Lower lobe of right lung (tissue), 2 donors: ENCODE results near the gene KRTAP12-4. TPM values are rescaled to one million over a fixed set of nuclear protein-coding genes. Genes with fewer than 3 reads are reported as not detected.

Experiments
- ATAC-seq, 2 donors: fragments of 200-7000 bp; cut with Tn5 transposase; one replicate each; pipeline ENCODE4 v1.9.1; 2020 to 2022; ENCODE audit warnings: mild to moderate bottlenecking in 2 of 2, moderate library complexity in 2 of 2
- DNase-seq: peaks from one replicate; pipeline ENCODE4 v3.0.0-alpha.2; 2020
- H3K27ac ChIP-seq: fragments of 200-600 bp; one replicate; pipeline ENCODE4 v1.8.0; 2022
- H3K27me3 ChIP-seq: fragments of 200-600 bp; one replicate; pipeline ENCODE4 v1.8.0; 2022; ENCODE audit warnings: low read depth
- H3K36me3 ChIP-seq: fragments of 200-600 bp; one replicate; pipeline ENCODE4 v1.8.0; 2022; ENCODE audit warnings: mild to moderate bottlenecking
- H3K4me1 ChIP-seq: fragments of 200-600 bp; one replicate; pipeline ENCODE4 v1.8.0; 2022
- H3K4me3 ChIP-seq: fragments of 200-600 bp; one replicate; pipeline ENCODE4 v1.8.0; 2022; ENCODE audit warnings: mild to moderate bottlenecking
- H3K9me3 ChIP-seq: fragments of 200-600 bp; one replicate; pipeline ENCODE4 v1.8.0; 2022
- intact Hi-C: fragments of 100-400 bp; cut with DNase I; formaldehyde crosslinking; loops from one replicate; pipeline ENCODE4 v1.11.0; 2022
- long read RNA-seq: library from polyadenylated mRNA; unstranded; transcript quantifications from one replicate; pipeline ENCODE4 v2.0.0, GENCODE V29; 2021
- total RNA-seq: library from RNA; stranded (reverse); fragmentation: NEBNext Ultra II Directional; extraction: Animal tissue kit (Norgen Biotek cat#: 25700); gene quantifications from one replicate; pipeline ENCODE4 v1.2.1, GENCODE V29; 2021
- TF ChIP-seq, protein P1 (sequence below): fragments of 200-600 bp; IDR thresholded peaks from one replicate; pipeline ENCODE4 v1.8.0; 2022; ENCODE audit warnings: antibody characterized with exemption, mild to moderate bottlenecking
- donor health status: DM: no; HTN: yes; CAD: no; lungs with severe emphysema.

Gene KRTAP12-4, protein sequence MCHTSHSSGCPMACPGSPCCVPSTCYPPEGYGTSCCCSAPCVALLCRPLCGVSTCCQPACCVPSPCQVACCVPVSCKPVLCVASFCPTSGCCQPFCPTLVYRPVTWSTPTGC
- not detected for total RNA-seq
- long read RNA-seq = 0 reads

DNA sequence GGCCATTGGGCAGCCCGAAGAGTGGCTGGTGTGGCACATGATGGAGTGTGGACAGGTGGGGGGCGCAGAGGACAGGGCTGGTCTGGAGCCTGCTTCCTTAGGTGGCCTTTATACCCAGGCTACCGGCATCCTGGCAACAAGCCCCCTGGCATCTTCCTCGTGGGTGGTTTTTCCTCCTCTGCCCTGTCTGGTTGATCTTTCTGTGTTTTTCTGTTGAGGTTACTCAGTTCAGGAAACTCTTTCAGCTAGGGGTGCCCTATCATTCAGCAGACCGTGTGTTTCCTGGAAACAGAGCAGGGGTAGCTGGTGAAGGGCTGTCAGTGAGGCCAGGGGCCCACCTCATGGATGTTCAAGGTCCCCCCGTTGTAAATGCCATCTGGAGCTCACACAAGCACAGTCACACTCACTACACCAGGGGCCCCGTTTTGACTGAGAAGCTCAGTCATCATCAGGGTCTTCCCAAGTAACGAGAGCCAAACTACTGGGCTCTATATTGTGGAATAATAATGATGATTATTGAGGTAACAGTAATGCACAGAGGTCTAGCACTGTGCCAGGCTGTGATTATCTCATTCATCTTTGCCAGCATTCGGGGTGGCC, at the start of gene KRTAP12-4:
Gene KRTAP12-4 (minus strand): TSS at position 84 of the 600 bp plus-strand sequence. CDS start 45 bp downstream, at position 39.
- intact Hi-C loops = no loop called here
- no peak for DNase-seq
- H3K4me1 ChIP-seq = no peaks in the 10 kb centered on the region
- H3K9me3 ChIP-seq = no peaks in the 10 kb centered on the region
- H3K27ac ChIP-seq = no peak within 1 kb of the TSS
- ATAC-seq = no peak
- peaks cover 27% of the 10 kb centered on the region for H3K27me3 ChIP-seq
- no peak within 1 kb of the TSS for H3K4me3 ChIP-seq
- no peaks in the 10 kb centered on the region for H3K36me3 ChIP-seq
- TF ChIP-seq, protein P1, sequence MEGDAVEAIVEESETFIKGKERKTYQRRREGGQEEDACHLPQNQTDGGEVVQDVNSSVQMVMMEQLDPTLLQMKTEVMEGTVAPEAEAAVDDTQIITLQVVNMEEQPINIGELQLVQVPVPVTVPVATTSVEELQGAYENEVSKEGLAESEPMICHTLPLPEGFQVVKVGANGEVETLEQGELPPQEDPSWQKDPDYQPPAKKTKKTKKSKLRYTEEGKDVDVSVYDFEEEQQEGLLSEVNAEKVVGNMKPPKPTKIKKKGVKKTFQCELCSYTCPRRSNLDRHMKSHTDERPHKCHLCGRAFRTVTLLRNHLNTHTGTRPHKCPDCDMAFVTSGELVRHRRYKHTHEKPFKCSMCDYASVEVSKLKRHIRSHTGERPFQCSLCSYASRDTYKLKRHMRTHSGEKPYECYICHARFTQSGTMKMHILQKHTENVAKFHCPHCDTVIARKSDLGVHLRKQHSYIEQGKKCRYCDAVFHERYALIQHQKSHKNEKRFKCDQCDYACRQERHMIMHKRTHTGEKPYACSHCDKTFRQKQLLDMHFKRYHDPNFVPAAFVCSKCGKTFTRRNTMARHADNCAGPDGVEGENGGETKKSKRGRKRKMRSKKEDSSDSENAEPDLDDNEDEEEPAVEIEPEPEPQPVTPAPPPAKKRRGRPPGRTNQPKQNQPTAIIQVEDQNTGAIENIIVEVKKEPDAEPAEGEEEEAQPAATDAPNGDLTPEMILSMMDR = no peak

DNA sequence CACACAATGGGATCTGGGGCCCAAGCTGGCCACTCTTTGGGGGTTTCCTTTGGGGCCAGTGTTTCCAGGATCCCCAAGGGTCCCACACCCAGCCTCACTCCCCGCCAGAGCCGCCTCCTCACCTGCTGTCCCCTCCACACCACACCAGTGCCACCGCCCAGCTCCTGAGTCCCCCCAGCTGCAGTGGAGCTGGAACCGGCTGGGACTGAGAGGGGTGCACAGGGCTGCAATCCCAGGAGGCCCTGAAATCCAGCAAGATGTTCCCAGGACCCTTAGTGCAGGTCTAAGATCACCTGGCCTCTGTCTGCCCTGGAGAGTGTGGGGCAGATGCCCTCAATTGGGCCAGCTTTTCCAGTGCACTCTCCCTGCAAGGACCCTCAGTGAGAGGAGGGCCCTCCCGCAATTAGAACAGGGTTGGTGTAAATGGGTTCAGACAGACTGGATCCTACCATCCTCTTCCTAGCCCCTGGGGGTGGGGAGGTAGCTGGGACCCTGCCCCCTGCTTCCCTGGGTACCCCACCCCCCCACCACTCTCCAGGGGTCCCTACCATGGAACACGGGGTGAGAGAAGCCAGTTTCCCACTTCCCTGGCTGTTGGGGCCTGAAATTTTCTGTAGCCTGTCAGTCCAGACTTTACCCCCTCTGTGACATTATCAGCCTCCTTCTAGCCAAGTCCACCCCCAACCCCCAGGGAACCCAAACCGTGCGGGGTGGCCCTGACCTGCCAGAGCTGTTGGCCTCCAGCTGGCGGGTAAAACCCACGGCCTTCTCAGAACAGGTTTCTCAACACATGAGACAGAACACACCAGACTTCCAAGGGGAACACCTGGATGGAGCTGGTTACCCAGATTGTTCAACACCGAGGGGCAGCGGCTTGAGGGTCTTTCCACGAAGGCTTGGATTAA, 49.5 kb upstream of the KRTAP12-4 start:
- ATAC-seq = no peak
- TF ChIP-seq, protein P1 = no peak
- Histone ChIP-seq H3K4me3 (no peak overlapping the region), H3K9me3 (no peaks in the 10 kb centered on the region), H3K27me3 (peaks cover 82% of the 10 kb centered on the region), H3K27ac (no peak overlapping the region), H3K36me3 (no peaks in the 10 kb centered on the region), H3K4me1 (no peaks in the 10 kb centered on the region)
- intact Hi-C loops = no loop called here
- DNase-seq = no peak

DNA sequence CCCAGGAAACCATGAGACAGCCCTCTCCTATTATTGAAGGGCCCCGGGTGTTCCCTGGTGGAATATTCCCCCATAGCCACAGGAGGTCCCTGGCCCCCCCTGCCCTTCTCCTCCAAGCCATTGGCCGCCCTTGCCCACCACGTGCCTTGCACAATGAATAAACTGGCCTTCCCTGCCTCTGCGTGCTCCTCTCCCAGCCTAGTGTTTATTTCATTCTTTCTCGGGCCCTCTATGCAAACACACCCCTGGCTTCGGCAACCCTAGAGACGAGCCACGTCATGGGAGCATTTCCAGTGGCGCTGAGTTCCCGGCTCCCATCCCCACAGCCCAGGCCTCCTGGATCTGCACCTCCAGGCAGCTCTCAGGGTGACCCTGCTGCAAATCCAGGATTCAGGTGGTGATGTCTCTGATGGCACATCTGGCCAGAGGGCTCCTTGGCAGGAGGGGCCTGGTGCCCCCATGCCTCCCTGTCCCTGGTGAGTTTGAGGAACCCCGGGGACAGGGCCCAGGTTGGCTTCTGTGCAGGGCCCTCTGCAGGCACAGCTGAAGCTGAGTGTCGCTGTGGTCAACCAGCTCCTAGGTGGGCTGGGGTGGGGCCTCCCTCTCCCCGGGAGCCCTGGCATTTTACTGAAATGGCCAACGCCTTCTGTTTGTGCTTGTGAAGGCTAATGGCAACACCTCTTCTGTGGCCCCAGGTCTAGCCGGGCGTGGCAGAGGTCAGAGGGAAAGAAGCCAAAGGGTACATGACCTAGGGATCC, 48.7 kb upstream of the KRTAP12-4 start:
- H3K36me3 ChIP-seq = no peaks in the 10 kb centered on the region
- intact Hi-C loops = no loop called here
- ATAC-seq (no peak), DNase-seq (no peak)
- H3K27me3 ChIP-seq = peaks cover 82% of the 10 kb centered on the region
- H3K4me3 ChIP-seq = no peak overlapping the region
- no peak overlapping the region for H3K27ac ChIP-seq
- no peaks in the 10 kb centered on the region for H3K9me3 ChIP-seq
- no peaks in the 10 kb centered on the region for H3K4me1 ChIP-seq
- TF ChIP-seq, protein P1 = no peak

DNA sequence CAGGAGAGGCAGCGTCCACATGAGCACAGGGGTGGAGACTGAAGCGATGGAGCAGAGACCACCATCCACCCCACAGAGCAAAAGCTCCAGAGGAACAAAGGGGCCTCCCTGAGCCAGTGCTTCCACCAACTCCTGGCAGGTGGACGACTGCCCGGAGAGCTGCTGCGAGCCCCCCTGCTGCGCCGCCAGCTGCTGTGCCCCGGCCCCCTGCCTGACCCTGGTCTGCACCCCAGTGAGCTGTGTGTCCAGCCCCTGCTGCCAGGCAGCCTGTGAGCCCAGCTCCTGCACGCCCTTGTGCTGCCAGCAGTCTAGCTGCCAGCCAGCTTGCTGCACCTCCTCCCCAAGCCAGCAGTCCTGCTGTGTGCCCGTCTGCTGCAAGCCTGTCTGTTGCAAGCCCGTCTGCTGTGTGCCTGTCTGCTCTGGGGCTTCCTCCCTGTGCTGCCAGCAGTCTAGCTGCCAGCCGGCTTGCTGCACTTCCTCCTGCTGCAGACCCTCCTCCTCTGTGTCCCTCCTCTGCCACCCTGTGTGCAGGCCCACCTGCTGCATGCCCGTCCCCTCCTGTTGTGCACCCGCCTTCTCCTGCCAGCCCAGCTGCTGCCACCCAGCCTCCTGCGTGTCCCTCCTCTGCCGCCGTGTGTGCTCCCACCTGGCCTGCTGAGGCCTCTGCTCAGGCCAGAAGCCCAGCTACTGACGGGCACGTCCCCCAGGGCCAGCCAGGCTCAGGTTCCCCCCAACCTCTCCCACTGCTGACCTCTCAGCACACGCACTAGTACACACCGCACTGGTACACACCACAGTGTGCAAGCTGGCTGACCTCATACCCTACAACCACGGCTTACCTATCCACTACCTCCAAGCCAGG, 47.9 kb upstream of the KRTAP12-4 start:
- ATAC-seq = no peak
- Histone ChIP-seq H3K4me3 (no peak overlapping the region), H3K36me3 (no peaks in the 10 kb centered on the region), H3K4me1 (no peaks in the 10 kb centered on the region), H3K9me3 (no peaks in the 10 kb centered on the region), H3K27ac (no peak overlapping the region), H3K27me3 (peaks cover 82% of the 10 kb centered on the region)
- no peak for DNase-seq
- TF ChIP-seq, protein P1 = no peak
- intact Hi-C loops = no loop called here
